ENCODE results near the gene SORL1.

SORL1 gene

DNA sequence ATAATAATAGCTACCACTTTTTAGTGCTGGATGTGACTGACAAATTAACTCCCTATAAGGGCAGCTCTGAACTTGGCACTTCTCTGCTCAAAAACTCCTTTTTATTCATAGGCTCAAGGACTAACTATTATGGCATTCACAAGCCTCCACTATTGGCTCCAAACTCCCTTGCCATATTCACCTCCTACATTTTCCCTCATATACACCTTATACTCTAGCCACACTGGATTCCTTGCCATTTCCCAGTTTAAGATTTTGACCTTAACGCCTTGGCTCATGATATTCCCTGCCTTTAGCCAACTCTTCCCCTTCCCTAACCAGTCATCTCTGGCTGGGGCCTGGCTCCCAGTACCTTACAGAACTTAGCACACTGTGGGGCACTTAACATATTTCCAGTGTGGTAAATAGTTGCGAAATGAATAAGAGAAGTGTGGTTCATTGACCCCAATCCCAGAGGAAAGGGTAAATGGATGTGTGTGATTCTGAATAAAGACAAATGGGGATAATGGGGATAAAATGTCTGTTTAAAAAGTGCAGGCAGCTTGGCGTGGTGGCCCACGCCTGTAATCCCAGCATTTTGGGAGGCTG, 40.0 kb upstream of the SORL1 start:
- TF ChIP-seq, protein P1, sequence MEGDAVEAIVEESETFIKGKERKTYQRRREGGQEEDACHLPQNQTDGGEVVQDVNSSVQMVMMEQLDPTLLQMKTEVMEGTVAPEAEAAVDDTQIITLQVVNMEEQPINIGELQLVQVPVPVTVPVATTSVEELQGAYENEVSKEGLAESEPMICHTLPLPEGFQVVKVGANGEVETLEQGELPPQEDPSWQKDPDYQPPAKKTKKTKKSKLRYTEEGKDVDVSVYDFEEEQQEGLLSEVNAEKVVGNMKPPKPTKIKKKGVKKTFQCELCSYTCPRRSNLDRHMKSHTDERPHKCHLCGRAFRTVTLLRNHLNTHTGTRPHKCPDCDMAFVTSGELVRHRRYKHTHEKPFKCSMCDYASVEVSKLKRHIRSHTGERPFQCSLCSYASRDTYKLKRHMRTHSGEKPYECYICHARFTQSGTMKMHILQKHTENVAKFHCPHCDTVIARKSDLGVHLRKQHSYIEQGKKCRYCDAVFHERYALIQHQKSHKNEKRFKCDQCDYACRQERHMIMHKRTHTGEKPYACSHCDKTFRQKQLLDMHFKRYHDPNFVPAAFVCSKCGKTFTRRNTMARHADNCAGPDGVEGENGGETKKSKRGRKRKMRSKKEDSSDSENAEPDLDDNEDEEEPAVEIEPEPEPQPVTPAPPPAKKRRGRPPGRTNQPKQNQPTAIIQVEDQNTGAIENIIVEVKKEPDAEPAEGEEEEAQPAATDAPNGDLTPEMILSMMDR (IDR thresholded peaks at IDR 0.05; ENCODE audit: borderline replicate concordance, control extremely low read depth, extremely low read depth, insufficient read depth, missing control alignments): no peak
- in situ Hi-C loops (cut with MboI; ENCODE audit: low sequenced_read_pairs, unreplicated experiment): no loop called here
- no peak for DNase-seq (ENCODE audit: low spot score)

DNA sequence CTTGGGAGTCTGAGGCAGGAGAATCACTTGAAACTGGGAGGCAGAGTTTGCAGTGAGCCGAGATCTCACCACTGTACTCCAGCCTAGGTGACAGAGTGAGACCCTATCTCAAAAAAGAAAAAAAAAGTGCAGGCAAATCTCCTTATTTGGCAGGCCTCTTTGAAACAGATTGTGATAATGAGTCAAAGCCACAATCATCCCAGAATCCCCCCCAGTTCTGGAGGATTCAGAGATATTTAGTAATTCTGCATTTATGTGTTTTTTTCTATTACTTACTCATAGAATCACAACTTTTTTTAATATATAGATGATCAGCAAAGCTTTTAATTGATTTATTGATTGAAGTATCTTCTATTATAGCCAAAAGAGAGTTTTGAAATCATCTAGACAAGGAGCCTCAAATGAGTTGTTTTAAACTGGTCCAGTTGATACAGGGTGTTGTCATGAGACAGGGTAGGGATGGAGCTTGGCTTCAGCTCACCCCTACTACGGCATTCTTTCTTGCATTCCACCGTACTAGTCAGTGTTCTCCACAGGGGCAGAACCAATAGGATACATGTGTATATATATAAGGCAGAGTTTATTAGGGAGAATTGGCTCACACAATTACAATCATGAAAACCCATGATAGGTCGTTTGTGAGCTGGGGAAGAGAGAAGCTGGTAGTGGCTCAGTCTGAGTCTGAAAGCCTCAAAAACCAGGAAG, 39.3 kb upstream of the SORL1 start:
- in situ Hi-C loops (cut with MboI; ENCODE audit: low sequenced_read_pairs, unreplicated experiment): no loop called here
- DNase-seq (ENCODE audit: low spot score): no peak
- TF ChIP-seq, protein P1 (IDR thresholded peaks at IDR 0.05; ENCODE audit: borderline replicate concordance, control extremely low read depth, extremely low read depth, insufficient read depth, missing control alignments): no peak

DNA sequence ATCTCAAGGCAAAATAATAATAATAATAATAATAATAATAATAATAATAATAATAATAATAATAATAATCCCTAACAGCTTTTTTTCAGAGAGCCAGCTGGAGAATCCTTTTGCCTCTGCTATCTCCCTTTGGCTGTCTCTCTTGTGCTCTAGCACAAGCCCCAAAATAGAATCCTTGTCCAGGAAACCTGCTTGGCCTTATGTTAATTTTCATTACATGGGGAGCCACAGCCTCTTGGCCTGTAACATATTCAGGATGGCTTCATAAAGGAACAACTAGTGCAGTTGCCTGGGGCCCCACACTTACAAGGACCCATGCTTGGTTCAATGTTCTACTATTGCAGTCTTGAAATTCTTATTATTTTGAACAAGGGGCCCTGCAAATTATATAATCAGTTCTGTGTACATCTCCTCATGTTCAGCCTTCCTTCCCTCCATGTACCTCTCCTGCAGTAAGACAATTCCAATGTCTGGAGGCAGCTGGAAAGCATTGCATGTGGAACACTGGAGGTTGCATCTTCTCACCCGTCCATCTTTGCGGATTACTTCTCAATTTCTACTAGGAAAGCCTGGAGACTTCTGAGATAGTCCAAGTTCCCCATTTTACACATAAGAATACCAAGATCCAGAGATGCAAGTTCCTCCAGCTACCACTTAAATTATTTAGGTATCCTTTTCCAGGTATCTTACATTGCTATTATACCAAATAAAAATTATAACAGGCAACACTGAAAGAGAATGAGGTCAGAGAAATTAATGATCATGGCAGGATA, 37.8 kb upstream of the SORL1 start:
- TF ChIP-seq, protein P1 (IDR thresholded peaks at IDR 0.05; ENCODE audit: borderline replicate concordance, control extremely low read depth, extremely low read depth, insufficient read depth, missing control alignments): no peak
- DNase-seq (ENCODE audit: low spot score): no peak
- in situ Hi-C loops (cut with MboI; ENCODE audit: low sequenced_read_pairs, unreplicated experiment): no loop called here

DNA sequence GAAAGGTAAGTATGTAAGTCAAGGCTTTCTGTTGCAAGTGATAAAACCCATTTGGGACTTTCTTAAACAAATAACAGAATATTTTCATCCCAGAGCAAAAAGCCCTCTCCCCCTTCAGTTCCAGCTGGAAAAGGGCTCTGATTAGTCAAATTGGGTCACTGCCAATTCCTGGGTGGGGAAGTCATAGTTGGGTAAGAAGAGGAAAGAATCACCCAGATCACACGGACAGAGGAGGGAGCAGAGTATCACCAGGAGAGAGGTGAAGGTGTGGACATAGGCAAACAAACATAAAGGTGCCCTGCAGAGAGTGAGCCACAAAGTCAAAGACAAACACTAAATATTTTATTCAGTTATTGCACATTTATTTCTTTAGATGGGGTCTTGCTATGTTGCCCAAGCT, 36.3 kb upstream of the SORL1 start:
- no peak for DNase-seq (ENCODE audit: low spot score)
- in situ Hi-C loops (cut with MboI; ENCODE audit: low sequenced_read_pairs, unreplicated experiment): no loop called here
- TF ChIP-seq, protein P1 (IDR thresholded peaks at IDR 0.05; ENCODE audit: borderline replicate concordance, control extremely low read depth, extremely low read depth, insufficient read depth, missing control alignments): no peak

DNA sequence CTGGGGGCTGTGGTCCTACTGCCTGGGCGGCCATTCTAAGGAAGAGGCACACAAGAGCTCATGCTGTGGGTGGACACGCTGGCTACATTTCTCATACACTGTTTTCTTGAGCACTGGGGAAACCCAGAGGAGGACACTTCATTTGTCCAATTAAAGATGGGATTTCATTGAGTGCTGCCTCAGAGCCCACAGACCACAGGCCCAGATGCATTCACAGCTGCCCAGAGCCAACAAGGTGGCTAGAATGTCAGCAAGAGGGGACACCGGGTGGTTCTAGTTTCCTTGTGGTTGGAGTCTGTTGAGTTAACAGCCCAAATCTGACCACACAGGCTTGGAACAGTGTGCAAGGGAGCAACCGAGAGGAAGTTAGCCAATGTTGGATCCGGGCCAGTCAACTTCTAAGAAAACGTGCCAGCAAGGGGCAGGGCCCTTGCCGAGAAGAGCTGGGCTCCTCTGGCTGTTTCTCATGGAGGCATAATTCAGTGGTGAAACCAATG, 35.0 kb upstream of the SORL1 start:
- DNase-seq (ENCODE audit: low spot score): peak; percentile 34
- TF ChIP-seq, protein P1 (IDR thresholded peaks at IDR 0.05; ENCODE audit: borderline replicate concordance, control extremely low read depth, extremely low read depth, insufficient read depth, missing control alignments): no peak
- in situ Hi-C loops (cut with MboI; ENCODE audit: low sequenced_read_pairs, unreplicated experiment): no loop called here

DNA sequence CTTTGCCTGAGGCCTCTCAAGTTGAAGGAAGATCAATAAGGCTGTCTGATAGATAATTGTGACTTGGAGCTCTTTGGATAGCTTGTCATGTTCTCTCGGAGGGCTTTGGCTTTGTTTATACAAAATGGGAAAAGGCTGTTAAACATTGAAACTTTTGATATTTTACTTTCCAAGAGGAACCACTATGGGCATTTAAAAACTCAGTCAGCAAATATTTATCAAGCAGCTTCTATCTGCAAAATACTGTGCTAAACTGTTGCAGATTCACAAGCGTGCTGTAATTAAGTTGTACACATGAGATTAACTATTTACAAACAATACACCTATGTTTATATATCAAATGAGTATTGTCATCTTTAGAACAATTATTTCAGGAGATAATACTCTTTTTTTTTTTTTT, 34.5 kb upstream of the SORL1 start:
- TF ChIP-seq, protein P1 (IDR thresholded peaks at IDR 0.05; ENCODE audit: borderline replicate concordance, control extremely low read depth, extremely low read depth, insufficient read depth, missing control alignments): no peak
- DNase-seq (ENCODE audit: low spot score): no peak
- in situ Hi-C loops (cut with MboI; ENCODE audit: low sequenced_read_pairs, unreplicated experiment): no loop called here
